HG02610 (cell line): Measurements from ENCODE around the gene CPSF3.
"Not testable (repeated sequence)": the region's sequence is repeated elsewhere in the genome, so short reads cannot be mapped to it uniquely, and the experiment has no call there.

ENCODE experiments used
- ATAC-seq: cut with Tn5 transposase; IDR thresholded peaks from one replicate; pipeline ENCODE4 v1.9.1; 2021; ENCODE audit warnings: mild to moderate bottlenecking, moderate library complexity; ENCODE audit not compliant: unreplicated experiment

The CPSF3 gene

DNA sequence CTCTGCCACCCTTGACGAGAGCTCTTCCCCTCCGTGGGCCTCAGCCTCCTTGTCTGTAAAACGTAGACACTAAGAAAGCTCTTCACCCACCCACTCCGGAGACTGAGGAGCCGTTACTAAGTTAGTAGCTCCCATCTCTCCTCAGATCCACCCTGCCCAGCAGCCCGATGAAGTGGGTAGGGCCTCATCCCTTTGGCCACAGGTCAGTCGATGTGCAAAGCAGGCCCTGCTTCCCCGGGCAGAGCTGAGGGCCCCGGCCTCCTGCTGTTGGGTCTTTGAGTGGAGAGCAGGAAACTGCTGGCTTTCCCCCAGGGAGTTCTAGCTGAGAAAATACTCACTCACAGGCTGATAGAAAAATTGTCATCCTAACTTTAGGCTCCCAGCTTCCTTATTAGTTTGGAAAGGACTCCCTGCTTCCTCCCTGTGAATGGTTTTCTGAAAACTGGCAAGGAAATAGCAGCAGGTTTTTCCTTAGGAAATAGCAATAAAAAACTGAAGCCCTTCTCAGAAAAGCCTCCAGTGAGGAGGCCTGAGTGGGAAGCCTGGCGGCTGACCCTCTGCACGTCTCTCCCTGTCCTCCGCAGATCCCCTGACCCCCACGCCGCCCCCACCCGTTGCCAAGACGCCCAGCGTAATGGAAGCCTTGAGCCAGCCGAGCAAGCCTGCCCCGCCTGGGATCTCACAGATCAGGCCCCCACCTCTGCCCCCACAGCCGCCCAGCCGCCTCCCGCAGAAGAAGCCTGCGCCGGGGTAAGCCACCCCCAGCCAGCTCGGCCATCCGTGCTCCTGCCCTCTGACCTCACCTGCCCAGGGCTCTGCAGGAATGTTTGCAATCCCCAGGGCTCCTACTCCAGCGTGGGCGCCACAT is 30.3 kb upstream of the CPSF3 start:
- no peak for ATAC-seq

DNA sequence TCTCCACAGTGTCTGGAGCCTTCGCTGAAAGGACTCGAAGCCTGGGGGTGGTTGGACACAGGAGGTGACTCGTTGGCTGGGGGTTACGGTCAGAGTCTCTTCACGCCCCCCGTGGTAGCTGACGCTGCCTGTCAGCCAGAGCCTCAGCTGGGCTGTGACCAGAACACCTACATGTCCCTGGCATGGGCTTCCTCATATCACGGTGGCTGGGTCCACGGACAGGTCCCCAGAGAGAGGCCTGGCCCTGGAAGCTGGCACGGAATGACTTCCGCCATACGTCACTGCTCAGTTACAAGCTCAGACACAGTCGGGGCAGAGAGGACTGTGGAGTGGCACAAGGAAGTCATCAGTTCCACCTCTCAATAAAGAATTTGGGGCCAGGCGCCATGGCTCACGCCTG is 28.6 kb upstream of the CPSF3 start:
- ATAC-seq, result no peak

DNA sequence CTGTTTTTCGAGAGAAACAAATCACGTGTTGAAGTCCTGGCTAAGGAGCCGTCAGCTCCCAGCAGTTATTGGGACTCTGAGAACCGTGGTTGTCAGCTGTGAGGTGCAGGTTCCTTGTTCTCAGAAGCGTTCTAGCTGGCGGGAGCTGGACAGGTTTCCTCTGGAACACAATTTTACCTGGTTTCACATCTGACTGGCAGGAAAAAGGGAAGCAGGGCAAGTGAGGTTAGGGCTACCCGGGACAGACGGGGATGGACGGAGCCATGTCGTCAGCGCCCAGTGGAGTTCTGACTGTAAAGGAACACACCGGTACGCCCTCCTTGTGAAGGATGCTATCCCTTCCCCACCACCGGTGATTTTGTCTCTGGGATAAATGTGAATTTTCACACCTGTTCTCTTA is 26.3 kb upstream of the CPSF3 start:
- ATAC-seq, result no peak

DNA sequence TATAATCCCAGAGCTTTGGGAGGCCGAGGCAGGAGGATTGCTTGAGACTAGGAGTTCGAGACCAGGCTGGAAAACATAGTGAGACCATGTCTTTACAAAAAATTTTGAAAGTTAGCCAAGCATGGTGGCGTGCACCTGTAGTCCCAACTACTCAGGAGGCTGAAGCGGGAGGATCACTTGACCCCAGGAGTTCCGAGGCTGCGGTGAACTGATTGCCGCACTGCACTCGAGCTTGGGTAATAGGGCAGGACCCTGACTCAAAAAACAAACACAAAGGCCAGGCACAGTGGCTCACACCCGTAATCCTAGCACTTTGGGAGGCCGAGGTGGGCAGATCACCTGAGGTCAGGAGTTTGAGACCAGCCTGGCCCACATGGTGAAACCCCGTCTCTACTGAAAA is 25.2 kb upstream of the CPSF3 start:
- ATAC-seq, result not testable (repeated sequence)

DNA sequence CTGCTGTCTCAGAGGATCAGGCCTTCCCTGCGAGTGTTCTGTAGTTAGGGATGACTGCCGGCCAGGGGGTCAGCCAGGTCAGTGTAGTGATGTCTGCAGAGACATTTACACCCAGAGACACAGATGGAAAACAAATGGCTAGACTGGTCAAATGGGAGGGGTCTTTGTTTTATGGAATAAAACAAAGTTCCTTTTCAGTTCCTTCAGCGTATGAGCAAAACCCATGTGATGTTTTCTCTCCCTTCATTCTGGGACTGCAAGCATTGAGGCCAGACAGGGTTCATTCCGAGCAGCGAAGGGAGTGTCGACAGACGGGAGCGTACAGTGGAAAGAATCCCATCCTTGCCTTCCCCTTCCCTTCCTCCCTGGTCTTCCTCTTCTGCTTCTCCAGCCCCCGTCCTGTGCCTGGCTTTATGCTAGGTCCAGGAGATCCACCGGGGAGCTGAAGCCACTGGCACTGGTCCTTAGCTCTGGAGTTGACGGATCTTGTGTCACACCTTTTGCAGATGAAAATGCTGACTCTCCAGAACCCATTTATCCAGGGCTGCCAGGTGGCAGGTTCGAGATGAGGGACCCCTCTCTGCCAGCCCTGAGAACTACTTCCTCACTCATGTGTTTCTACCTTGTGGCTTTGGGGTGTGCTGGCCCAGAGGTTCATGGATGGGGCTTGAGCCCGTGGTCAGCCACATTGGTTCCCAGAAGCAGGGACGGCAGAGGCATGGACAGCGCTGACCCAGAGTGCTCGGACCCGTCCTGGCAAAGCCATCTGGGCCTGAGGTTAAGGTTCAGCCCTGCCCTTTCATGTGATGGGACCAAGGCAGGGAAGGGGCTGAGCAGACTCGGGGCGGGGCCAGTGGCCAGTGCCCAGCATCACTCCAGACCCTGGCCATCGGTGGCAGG is 24.3 kb upstream of the CPSF3 start:
- ATAC-seq, result no peak

DNA sequence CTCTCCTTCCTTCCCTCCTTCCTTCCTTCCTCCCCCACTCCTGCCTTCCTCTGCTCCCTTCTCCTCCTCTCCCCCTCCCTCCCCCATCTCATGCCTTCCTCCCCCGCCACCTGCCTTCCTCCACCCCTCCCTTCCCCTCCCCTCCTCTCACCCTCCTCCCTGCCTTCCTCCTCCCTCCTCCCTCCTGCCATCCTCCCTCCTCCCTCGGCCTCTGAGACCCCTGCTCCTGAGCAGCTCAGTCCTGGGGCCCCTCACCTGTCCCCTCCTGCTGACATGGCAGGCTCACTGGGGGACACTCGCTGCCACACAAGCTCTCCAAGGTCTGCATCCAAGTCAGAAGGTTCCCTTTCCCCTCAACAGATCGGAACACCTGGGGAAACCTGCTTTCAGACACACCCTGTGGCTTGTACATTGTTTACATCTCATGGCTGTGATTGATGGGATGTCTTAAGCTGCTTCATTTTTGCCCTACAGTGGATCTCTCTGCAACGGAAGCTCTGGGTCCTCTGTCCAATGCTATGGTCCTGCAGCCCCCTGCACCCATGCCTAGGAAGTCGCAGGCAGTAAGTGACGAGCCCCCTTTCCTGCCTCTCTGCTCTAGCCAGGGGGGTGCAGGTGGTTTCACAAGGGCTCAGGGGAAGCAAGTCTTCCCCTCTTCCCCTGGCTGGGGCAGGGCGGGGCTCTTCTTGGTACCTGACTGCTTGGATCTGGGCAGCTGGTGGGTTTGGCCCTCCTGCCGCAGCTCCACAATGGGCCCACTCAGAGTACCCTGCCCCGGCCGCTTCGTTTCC is 23.0 kb upstream of the CPSF3 start:
- ATAC-seq, result no peak

DNA sequence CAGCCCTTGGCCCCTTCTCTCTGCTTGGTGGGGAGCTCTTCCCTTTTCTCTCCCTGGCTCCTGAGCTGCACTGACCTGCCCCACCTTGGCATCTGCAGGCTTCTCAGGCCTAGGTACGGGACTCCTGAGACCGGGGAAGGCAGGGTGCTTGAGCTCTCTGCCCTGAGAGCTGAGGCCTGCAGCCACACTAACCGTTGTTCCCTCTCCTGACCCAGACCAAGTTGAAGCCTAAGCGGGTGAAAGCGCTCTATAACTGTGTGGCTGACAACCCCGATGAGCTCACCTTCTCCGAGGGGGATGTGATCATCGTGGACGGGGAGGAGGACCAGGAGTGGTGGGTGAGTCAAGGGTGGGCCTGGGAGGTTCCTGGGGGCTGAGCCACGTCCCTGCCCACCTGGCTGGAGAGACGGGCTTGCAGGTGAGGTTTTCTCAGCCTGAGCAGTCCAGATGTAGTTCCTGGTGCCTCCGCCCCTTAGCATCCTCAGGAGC is 22.4 kb upstream of the CPSF3 start:
- ATAC-seq, result no peak

DNA sequence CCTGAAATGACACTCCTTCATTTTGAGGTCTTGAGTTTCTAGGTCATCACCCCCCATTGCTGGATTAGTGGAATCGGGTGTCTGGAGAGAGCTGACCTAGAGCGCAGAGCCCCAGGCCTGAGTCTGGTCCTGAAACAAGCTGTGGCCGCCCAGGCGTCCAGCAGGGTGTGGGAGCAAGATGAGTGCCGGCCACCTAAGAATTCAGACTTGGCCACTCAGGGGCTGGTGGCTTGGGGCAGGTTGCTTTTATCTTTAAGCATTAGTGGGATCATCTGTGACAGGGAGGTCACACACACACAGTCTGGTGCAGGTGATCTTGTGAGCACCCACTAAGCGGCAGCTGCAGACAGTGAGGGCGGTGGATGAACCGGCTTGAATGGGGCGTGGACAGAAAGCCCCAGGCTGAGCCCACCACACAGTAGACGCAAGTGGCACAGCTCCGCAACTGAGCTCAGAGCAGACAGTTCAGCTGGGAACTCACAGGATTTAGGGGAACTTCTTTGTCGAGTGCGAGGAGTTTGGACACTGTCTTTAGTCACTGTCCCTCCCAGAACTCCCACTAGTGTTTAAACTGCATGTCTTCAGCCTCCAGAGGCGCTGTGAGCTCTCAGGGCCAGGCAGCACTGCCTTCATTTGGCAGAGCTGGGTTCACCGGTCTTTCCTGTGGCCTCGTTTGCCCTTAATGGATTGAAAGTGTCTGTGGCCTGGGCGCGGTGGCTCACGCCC is 21.6 kb upstream of the CPSF3 start:
- ATAC-seq, result no peak

DNA sequence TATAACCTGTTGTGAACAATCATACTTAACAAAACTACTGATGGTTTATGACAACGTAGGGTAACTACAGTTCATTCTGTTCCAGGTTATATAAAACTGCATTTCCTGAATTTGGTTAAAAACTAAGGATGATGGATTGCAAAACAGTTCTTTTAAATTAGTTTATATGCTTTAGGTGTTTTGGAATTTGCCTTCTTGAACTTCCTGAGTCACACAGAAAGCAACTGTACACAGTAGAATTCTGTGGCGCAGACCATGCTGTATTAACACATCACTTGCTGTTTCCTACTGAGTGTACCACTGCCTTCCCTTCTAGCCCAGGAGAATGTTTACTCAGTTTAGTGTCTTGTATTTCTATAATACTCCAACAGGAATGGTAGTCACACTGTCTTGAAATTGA is 19.5 kb upstream of the CPSF3 start:
- ATAC-seq, result no peak

DNA sequence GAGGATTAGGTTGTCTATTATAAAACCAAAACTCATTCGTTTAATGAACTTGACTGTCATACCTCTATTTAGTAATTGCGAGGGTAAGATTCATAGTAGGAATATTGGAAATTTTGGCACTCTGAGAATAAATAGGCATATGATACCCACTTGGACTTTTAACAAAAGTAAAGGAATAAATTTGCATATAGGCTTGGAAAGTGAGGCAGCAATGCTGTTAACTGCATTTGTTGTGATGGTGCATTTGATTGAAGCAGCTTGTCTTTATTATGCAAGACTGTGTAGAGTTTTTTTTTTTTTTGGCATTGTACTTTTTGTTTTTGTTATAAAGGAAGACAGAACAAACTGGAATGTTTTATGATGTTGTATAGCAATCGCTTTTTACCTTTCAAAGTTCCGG is 19.0 kb upstream of the CPSF3 start:
- ATAC-seq, result no peak

DNA sequence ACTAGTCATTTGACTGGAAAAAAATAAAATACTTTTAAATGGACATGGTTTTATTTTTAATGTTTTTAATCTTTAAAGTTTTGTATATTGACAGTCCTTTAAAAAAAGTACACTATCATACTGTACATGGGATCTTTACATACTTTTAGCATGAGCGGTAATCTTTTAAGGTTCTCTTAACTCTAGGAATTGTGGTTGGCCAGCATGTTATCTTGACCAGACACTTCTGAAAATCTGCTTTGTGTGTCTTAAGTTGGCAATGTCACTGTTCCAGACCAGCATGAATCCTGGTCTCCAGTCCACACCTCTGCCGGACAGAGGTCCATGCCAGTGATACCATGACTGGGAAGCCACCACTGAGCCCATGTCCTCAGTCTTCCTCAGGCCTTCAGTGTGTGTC is 17.8 kb upstream of the CPSF3 start:
- no peak for ATAC-seq

DNA sequence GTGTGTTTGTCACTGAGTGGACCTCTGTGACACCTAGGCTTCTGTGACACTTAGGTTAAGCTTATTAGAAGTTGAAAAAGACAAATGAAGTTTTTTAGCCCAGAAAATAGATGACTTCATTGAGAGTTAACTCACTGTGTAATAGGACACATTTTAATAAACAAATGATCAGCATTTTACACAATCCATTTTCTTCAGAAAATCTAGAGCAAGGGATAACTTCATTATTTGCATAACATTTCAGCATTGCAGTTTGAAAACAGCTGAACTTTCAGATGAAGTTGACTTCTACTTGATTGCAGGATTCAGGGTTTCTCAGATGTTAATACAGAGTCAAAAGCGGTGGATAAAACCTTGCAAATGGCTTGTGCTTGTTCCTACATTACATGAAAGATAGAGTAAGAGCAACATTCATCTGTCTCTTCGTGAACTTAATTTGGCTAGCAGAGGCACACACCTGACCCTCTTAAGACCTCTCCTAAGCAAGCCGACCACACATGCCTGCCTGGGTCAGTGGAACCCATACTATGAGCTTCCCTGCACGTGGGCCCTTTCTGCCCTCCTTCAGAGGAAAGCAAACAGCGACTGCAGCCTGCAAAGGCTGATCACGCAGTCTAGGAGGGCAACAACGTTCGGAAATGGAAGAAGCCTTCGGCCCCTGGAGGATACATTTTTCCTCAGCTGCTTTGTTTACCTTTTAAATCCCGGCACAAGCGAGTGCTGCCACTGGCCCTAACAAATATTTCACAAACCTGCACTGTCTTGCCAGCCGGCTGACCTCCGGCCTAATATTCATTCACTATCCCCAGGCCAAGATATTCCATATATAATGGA is 16.7 kb upstream of the CPSF3 start:
- no peak for ATAC-seq

DNA sequence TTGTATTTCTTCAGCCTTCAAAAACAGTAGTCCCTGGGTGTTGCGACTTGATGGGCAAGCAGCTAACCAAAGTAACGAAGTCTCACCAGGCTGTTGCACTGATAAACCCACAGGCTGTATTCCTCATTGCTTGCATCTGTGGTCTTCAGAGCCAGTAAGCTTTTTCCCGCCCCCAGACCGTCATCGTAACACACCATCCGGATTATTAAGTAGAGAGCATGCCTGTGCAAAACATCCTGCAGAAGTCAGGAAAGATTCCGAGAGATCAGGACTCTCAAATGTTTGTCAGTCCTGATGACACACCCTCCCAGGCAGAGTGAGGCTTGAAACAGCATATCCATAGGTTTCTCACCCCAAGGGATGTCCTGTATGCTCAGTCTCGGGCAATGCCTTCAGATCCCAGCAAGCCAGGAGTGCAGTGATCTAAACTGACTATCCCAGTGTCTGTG is 16.1 kb upstream of the CPSF3 start:
- no peak for ATAC-seq

DNA sequence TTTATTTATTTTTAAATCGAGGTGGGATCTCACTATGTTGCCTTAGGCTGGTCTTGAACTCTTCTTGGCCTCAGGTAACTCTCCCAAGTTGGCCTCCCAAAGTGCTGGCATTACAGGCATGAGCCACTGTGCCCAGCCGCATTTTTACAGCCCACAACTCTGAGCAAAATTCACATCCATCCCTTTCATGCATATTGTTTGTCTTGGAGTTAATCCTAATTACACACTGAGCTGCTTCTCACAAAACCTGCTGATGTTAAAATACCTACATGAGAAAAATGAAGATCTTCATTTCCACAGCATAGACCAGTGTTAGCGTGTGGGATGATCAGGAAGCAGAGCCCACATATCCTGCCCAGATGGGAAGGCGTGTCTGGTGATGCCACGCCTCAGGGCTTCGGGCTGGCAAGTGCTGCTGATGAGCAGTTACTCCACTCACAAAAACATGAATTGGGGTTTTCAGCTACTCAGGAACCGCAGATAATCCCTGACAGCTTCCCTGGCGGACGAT is 14.8 kb upstream of the CPSF3 start:
- ATAC-seq, result no peak

DNA sequence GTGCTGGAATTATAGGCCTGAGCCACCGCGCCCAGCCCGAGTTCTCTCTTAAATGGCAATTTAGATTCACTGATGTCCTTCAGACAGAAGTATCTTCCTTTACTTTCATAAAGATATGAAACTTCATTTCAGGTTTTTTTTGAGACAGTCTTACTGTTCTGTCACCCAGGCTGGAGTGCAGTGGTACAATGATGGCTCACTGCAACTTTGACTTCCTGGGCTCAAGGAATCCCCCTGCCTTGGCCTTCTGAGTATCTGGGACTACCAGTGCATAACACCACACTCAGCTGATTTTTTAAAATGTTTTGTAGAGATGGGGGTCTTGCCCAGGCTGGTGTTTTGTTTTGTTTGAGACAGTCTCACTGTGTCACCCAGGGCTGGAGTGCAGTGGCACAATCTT is 13.3 kb upstream of the CPSF3 start:
- no peak for ATAC-seq

DNA sequence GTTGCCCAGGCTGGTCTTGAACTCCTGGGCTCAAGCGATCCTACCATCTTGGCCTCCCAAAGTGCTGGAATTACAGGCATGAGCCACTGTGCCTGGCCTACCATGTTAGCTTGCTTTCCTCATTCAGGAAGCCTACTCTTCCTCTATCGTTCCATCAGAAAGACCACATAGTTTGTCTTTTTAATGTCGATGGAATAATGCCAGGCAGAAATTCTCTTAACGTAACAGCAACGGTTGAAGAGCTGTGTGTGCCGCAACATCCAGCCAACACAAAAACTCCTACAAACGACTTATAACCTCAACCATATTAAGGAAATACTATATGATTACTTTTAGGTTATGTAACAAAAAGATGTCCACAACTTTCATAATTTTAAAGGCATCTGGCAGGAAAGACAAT is 10.7 kb upstream of the CPSF3 start:
- ATAC-seq, result no peak

DNA sequence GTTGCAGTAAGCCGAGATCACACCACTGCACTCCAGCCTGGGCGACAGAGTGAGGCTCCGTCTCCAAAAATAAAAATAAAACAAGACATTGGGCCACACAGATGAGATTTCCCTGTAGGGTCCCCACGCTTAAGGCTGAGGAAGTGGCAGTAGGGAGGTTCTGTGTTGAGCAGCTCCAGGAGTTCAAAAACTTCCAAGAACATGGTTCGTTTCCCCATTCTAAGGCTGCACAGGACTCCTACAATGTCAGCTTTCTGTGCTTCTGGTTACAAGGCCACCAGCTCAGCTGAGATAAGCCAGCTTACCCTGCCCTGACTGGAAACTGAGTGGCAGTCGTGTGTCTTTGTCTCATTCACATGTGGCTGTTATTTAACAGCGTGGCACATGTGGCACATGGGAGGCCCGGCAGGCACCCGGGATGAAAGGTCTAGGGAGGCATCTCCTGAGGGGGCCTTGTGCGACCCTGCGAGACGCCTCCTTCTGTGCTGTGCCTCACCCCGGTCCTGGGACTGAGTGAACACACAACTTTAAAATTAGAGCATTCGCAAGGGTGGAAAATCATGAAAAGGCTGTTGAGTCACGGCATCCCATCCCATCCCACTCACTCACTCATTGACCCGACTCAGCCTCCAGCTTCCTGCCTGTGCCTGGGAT is 7.8 kb upstream of the CPSF3 start:
- ATAC-seq, result no peak

DNA sequence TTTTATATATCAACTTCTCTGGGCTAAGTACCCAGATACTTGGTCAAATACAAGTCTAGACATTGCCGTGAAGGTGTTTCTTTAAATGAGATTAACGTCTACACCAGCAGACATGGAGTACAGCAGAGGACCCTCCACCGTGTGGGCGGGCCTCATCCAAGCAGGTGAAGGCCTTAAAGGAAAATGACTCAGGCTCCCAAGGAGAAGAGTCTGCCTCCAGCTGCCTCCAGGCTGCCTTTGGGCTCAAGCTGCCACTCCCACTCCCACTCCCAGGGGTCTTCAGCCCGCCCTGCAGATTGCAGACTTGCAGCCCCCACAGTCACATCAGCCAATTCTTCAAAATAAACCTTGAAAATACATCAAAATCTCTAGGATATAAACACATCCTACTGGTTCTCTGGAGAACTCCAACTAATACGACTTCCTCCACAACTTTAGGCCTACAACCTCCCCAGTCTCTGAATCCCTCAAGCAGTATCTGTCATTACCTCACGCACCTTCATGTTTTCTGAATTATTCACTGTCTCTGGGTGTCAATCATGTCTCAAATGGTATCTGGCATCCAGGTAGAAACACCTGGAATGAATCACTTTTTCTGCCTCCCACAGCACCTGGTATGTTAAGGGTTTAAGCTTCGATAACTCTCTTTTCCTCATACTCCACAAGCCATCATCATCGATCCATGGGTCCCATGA is 7.0 kb upstream of the CPSF3 start:
- no peak for ATAC-seq
